DMS53 treated with DMSO at 0.1 percent for 48 hours (cell line): ENCODE data around the gene OTX2.

ENCODE experiments used
- DNase-seq: peaks from one replicate; lab custom pipeline; 2025; ENCODE audit not compliant: unreplicated experiment; lab: John Stamatoyannopoulos, UW

OTX2 gene

GRCh38 chr14:56812364-56813141, 2.3 kb upstream of the OTX2 start:
- DNase-seq = no peak

GRCh38 chr14:56811593-56812363, 1.5 kb upstream of the OTX2 start:
- no peak for DNase-seq

DNA sequence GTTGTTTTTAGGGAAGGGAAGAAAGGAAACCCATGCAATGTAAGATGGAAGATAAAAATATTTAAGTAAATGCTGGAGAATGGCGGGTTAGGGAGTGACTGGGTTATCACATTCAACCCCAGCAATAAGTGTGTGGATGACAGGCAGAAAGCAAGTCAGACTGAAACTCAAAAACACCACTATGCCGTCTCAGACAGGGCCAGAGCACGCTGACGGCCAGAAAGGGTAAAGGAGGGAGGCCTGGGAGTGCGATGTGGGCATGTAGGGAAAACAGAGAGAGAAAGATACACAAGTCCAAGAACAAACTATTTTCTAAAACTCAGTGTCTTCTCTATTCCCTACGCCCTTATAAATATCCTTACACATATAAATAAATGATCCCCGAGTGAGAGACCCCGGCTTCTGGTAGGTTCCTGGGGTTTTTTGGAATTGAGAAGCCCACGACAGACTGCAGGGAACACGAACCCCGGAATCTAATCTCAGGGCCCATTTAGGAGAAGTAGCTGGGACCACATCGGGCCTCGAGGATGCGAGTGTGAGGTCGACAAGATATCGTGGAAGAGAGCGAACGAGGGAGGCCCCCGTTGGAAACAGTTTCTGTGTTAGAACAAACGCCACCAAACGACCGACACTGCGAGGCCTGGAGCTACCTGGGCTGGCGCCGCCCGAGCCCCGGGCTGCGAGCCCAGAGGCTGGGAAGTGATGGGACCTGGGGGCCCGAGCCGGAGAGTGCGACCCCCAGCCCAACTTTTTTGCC, 735 bp upstream of the OTX2 start:
- DNase-seq = no peak

GRCh38 chr14:56809270-56810146, 771 bp downstream of the OTX2 start:
- no peak for DNase-seq

GRCh38 chr14:56808383-56809269, 1.7 kb downstream of the OTX2 start:
- DNase-seq = no peak

- DNase-seq = no peak
Measured at GRCh38 chr14:56808110-56808382, 2.2 kb downstream of the OTX2 start.

GRCh38 chr14:56807386-56808109, 2.7 kb downstream of the OTX2 start:
- DNase-seq = no peak

DNA sequence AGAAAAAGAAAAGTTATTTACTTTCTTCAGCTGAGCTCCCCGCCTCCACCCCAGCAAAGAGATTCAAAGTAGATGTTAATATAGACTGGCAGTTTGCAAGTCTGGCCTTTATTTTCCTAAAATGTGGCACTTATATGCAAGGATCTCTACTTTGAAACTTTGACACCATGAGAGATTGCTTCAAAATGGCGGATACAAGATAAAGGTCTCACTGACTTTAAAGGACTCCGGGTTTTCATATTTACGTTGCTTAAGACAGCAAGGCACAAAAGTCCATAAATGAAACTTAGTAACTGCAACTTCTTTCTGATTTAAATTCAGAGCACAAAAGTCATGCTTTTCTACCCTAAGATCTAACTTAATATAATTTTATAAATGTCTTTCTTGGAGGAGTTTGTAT, 3.5 kb downstream of the OTX2 start:
- DNase-seq = no peak

GRCh38 chr14:56805992-56806727, 4.1 kb downstream of the OTX2 start:
- DNase-seq = no peak

DNA sequence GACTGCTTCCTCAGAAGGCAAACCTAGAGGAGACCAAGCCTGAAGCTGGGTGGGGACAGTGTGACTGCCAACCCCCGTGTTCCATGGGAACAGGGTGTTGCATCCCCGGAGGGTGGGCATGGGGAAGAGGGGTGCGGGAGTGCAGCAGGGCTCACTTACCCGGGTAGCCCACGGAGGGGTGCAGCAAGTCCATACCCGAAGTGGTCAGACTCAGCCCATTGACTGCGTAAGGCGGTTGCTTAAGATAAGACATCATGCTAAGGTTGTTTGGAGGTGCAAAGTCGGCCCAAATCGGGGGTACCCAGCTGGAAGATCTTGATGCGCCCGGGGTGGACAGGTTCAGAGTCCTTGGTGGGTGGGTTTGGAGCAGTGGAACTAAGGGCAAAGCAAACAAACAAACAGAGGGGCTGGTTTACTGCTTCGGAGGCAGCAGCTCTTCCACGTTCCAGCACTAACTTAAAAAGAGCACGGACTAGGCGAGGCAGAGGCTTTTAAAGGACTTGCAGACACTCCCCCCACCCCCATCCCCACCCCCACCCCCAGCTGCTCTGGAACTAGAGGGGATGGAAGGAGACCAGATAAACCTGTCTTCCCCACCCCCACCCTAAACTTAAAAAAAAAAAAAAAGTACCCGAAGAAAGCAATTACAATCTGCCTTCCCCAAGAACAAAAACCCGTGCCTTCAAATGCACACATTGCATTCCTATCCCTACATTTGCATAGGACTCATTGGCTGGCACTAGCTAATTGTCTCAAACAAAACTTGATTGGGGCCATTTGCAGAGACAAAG, 4.9 kb downstream of the OTX2 start:
- no peak for DNase-seq

DNA sequence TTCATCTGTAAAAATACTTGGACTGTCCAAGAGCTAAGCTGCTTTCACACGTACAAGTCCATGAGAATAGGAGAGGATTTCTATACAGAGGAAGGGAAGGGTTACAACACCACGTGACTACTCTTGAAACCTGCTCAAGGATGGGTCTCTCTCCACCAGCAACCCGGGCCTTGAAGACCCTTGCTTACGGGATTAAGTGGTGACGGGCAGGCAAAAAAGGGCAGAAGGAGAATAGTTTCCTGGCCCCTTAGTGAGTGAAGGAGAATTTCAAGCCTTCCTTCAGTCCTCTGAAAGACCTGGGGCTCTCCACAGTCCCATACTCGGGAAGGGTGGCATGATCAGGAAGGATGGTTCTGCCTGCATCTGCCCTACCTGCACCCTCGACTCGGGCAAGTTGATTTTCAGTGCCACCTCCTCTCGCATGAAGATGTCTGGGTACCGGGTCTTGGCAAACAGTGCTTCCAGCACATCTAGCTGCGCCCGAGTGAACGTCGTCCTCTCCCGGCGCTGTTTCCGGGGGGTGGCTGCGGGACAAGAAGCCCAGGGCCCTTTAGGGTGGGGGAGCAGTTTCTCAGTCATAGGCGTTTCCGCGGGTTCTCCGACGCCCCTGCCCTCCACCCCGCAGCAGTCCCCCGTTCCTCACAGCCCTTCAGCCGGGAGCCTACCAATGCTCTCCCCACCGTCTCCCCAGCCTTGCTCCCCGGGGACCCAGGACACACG, 6.3 kb downstream of the OTX2 start:
- no peak for DNase-seq

- no peak for DNase-seq
Measured at GRCh38 chr14:56801920-56802319, 8.4 kb downstream of the OTX2 start.

GRCh38 chr14:56799343-56799645, 11.0 kb downstream of the OTX2 start:
- DNase-seq = no peak

- DNase-seq = no peak
Measured at GRCh38 chr14:56798447-56799342, 11.6 kb downstream of the OTX2 start.

GRCh38 chr14:56797569-56798446, 12.5 kb downstream of the OTX2 start:
- no peak for DNase-seq
